ENCODE data around the gene LPAR1.

LPAR1 gene

DNA sequence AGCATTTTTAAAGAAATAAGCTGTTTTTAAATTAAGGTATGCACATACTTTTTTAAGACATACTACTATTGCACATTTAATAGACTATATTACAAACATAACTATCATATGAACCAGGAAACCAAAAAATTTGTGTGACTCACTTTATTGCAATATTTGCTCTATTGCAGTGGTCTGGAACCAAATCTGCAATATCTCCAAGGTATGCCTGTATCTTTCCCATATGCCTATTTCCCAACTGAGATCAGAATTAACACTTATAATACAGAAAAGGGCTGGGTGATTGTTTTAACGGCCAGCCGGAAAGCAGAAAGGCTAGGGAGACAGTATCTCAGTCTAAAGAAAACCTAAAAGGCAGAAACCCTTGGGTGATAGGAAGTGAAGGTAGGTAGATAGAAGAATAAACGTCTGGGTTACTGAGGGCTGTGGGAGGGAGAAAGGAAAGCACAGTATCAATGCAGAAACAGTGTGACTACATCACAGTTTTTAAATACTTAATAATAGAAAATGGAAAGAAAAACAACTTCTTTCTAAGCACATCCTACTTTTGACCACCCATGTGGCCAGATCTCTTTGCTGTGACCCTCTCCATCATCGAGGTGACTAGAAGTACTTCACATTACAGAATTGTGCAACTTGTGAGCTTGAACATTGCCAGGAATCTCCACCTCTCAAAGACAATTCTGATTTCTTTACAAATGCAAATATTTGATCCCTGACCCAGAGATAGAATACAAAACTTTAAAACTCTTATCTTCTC is 126.4 kb downstream of the LPAR1 start:
- ChIA-PET CTCF (no interaction called here), POLR2A (no interaction called here)
- TF ChIP-seq BHLHE40 (IDR thresholded peaks at IDR 0.05; ENCODE audit: borderline replicate concordance) = no peak
- TF ChIP-seq LEF1 (IDR thresholded peaks at IDR 0.05; ENCODE audit: borderline replicate concordance) = no peak
- no peak for TF ChIP-seq FOXK2 (IDR thresholded peaks at IDR 0.05)
- TF ChIP-seq ZNF384 (IDR thresholded peaks at IDR 0.05) = no peak
- TF ChIP-seq NFRKB (IDR thresholded peaks at IDR 0.05) = no peak
- TF ChIP-seq, protein P1, sequence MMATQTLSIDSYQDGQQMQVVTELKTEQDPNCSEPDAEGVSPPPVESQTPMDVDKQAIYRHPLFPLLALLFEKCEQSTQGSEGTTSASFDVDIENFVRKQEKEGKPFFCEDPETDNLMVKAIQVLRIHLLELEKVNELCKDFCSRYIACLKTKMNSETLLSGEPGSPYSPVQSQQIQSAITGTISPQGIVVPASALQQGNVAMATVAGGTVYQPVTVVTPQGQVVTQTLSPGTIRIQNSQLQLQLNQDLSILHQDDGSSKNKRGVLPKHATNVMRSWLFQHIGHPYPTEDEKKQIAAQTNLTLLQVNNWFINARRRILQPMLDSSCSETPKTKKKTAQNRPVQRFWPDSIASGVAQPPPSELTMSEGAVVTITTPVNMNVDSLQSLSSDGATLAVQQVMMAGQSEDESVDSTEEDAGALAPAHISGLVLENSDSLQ (IDR thresholded peaks at IDR 0.05) = no peak
- DNase-seq (ENCODE audit: extremely low spot score) = no peak

DNA sequence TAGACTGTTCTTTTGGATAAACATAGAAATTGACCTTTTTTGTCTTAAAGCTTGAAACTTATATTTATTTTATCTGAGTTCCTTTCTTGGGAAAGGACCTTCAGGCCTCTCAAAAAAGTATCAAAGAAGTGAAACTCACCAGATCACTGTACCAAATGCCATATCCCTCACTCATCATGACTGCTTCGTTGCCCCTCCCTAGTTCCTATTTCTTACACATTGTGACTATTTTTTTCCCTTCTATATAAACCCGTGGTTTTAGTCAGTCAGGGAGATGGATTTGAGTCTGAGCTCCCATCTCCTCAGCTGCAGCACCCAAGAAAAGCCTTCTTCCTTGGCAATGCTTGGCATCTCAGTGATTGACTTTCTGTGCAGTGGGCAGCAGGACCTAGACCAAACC is 129.4 kb downstream of the LPAR1 start:
- ChIA-PET CTCF (no interaction called here), POLR2A (no interaction called here)
- DNase-seq (ENCODE audit: extremely low spot score) = no peak
- TF ChIP-seq LEF1 (IDR thresholded peaks at IDR 0.05; ENCODE audit: borderline replicate concordance) = no peak
- TF ChIP-seq L3MBTL2 (conservative IDR thresholded peaks at IDR 0.05) = no peak
- TF ChIP-seq HDGF (IDR thresholded peaks at IDR 0.05; ENCODE audit: borderline replicate concordance) = no peak
- no peak for TF ChIP-seq ELF4 (IDR thresholded peaks at IDR 0.05)
- TF ChIP-seq CTBP1 (IDR thresholded peaks at IDR 0.05; ENCODE audit: borderline replicate concordance) = no peak
- no peak for TF ChIP-seq FOXA1 (IDR thresholded peaks at IDR 0.05)
- TF ChIP-seq BHLHE40 (IDR thresholded peaks at IDR 0.05; ENCODE audit: borderline replicate concordance) = no peak
- no peak for TF ChIP-seq ZNF384 (IDR thresholded peaks at IDR 0.05)
- TF ChIP-seq, protein P1 (IDR thresholded peaks at IDR 0.05) = no peak
- no peak for TF ChIP-seq FOXM1 (IDR thresholded peaks at IDR 0.05; ENCODE audit: borderline replicate concordance)
- no peak for TF ChIP-seq NFRKB (IDR thresholded peaks at IDR 0.05)
- no peak for TF ChIP-seq SP1 (IDR thresholded peaks at IDR 0.05)

DNA sequence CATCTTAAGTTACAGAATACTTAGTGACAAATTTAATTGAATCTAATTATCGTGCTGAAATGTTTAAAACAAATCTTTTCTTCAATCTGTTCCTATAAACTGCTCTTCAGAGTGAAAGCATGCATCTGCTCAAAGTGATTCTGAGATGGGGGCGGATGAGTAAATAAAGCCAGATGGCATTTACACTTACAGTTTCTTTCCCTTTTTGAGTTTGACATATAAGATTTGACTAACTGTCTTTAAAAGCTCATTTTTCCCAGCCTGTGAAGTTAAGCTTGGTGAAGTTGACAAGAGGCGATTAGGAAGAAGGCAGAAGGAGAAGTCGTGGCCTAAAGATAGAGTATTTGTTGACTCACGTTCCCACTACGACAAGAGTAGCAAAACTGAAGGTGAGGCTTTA is 137.4 kb downstream of the LPAR1 start:
- no peak for DNase-seq (ENCODE audit: extremely low spot score)
- CTCF ChIA-PET = no interaction called here
- POLR2A ChIA-PET = no interaction called here
- TF ChIP-seq HDGF (IDR thresholded peaks at IDR 0.05; ENCODE audit: borderline replicate concordance) (no peak), LEF1 (IDR thresholded peaks at IDR 0.05; ENCODE audit: borderline replicate concordance) (no peak), FOXA1 (IDR thresholded peaks at IDR 0.05) (no peak), ELF4 (IDR thresholded peaks at IDR 0.05) (no peak), SP1 (IDR thresholded peaks at IDR 0.05) (no peak)

DNA sequence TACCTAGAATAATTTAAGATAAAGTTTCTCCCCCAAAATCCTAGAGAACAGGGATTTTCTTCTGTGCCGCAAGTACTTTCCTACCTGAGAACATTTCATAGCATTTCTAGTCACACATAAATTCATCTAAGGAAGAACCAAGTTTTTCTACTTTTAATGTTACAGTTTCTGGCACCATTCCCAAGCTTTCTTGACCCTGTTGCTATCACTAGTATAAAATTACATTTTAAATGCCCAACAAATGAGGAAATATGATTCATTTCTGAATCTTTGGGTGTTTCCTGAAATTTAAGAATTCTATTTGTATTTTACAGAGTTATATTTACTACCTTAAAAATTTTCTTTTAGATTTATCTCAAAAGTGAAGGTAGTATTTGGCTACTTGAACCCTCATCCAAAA is 137.8 kb downstream of the LPAR1 start:
- no peak for DNase-seq (ENCODE audit: extremely low spot score)
- POLR2A ChIA-PET = no interaction called here
- TF ChIP-seq ZNF384 (IDR thresholded peaks at IDR 0.05) = no peak
- TF ChIP-seq ARNT (IDR thresholded peaks at IDR 0.05) = no peak
- CTCF ChIA-PET = no interaction called here

DNA sequence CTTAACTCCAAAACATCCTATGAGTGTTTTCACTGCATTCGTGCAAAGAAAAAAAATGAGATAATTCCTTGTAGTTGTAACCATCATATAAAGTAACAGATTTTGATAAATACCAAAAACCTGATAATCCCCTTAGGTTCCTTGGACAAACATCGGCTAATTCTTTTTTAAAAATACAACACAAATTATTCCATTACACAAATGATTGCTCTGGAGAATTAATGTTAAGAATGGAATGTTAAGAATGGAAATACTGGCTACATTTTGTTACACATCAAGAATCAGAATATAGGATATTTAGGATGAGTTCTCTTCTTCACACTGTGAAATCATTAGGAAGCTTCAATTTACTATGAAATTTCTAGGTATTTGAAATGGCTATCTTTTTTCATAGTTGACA is 139.4 kb downstream of the LPAR1 start:
- no peak for TF ChIP-seq ZNF384 (IDR thresholded peaks at IDR 0.05)
- no peak for TF ChIP-seq FOXK2 (IDR thresholded peaks at IDR 0.05)
- no peak for TF ChIP-seq FOXA1 (IDR thresholded peaks at IDR 0.05)
- TF ChIP-seq SP1 (IDR thresholded peaks at IDR 0.05) = no peak
- no peak for TF ChIP-seq FOXM1 (IDR thresholded peaks at IDR 0.05; ENCODE audit: borderline replicate concordance)
- TF ChIP-seq LEF1 (IDR thresholded peaks at IDR 0.05; ENCODE audit: borderline replicate concordance) = no peak
- no peak for TF ChIP-seq ELF4 (IDR thresholded peaks at IDR 0.05)
- no peak for TF ChIP-seq NFRKB (IDR thresholded peaks at IDR 0.05)
- no peak for TF ChIP-seq BHLHE40 (IDR thresholded peaks at IDR 0.05; ENCODE audit: borderline replicate concordance)
- TF ChIP-seq HDGF (IDR thresholded peaks at IDR 0.05; ENCODE audit: borderline replicate concordance) = no peak
- no peak for TF ChIP-seq SUZ12 (IDR thresholded peaks at IDR 0.05)
- no peak for TF ChIP-seq ARNT (IDR thresholded peaks at IDR 0.05)
- TF ChIP-seq CTBP1 (IDR thresholded peaks at IDR 0.05; ENCODE audit: borderline replicate concordance) = no peak
- no peak for TF ChIP-seq L3MBTL2 (conservative IDR thresholded peaks at IDR 0.05)
- TF ChIP-seq TARDBP (IDR thresholded peaks at IDR 0.05) = no peak
- TF ChIP-seq, protein P1 (IDR thresholded peaks at IDR 0.05) = no peak
- CTCF ChIA-PET = no interaction called here
- POLR2A ChIA-PET = no interaction called here
- DNase-seq (ENCODE audit: extremely low spot score) = no peak

DNA sequence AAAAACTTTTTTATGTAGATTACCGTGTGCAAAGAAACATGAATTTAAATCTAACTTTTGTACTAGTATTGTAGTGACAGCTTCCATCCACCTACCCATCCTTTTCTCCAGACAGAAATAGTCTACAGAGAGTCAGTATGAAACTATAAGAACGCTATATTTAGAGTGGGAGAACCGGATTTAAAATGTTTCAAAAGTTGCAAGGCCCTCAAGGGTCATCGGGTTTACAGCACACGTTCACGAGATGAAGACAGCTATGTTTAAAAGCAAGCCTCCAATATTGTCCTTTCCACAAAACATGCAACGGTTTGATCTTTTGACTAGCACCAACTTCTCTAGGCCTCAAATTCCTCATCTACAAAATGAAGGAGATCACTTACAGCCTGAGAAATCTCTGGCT is 139.9 kb downstream of the LPAR1 start:
- TF ChIP-seq FOXM1 (IDR thresholded peaks at IDR 0.05; ENCODE audit: borderline replicate concordance) (no peak), FOXK2 (IDR thresholded peaks at IDR 0.05) (no peak), HDGF (IDR thresholded peaks at IDR 0.05; ENCODE audit: borderline replicate concordance) (no peak), SUZ12 (IDR thresholded peaks at IDR 0.05) (no peak), ARNT (IDR thresholded peaks at IDR 0.05) (no peak), L3MBTL2 (conservative IDR thresholded peaks at IDR 0.05) (no peak), BHLHE40 (IDR thresholded peaks at IDR 0.05; ENCODE audit: borderline replicate concordance) (no peak), NFRKB (IDR thresholded peaks at IDR 0.05) (no peak), FOXA1 (IDR thresholded peaks at IDR 0.05) (no peak), SP1 (IDR thresholded peaks at IDR 0.05) (no peak), TARDBP (IDR thresholded peaks at IDR 0.05) (no peak), LEF1 (IDR thresholded peaks at IDR 0.05; ENCODE audit: borderline replicate concordance) (no peak)
- TF ChIP-seq, protein P1 (IDR thresholded peaks at IDR 0.05) = no peak
- ChIA-PET POLR2A (no interaction called here), CTCF (no interaction called here)
- no peak for DNase-seq (ENCODE audit: extremely low spot score)
